GM23248 (cell line): Measurements from ENCODE around the gene PIP5KL1. TPM values are rescaled to one million over a fixed set of nuclear protein-coding genes. Genes with fewer than 3 reads are reported as not detected.

ENCODE experiments used
- DNase-seq: peaks from one replicate; pipeline ENCODE4 v3.0.0-alpha.2; 2015
- H2AFZ ChIP-seq: fragments of 200-600 bp; sonication (generic); 2 replicates; pipeline ENCODE4 v1.6.1; 2016; ENCODE audit warnings: antibody characterized with exemption
- H3F3A ChIP-seq: fragments of 200-600 bp; sonication (generic); 2 replicates; pipeline ENCODE4 v1.6.1; 2016; ENCODE audit warnings: mild to moderate bottlenecking, antibody characterized with exemption, mixed run types; ENCODE audit not compliant: insufficient read depth
- H3K27ac ChIP-seq: fragments of 200-600 bp; sonication (generic); 2 replicates; pipeline ENCODE4 v1.5.1; 2016; ENCODE audit warnings: mild to moderate bottlenecking
- H3K27me3 ChIP-seq: fragments of 200-600 bp; sonication (generic); replicated peaks from 2 replicates; pipeline ENCODE4 v1.6.1; 2016; ENCODE audit warnings: mild to moderate bottlenecking; ENCODE audit not compliant: insufficient read depth
- H3K36me3 ChIP-seq: fragments of 200-600 bp; sonication (generic); 2 replicates; pipeline ENCODE4 v1.6.1; 2016; ENCODE audit warnings: low read depth, mild to moderate bottlenecking
- H3K4me1 ChIP-seq: fragments of 200-600 bp; sonication (generic); 2 replicates; pipeline ENCODE4 v1.6.1; 2016; ENCODE audit warnings: mild to moderate bottlenecking; ENCODE audit not compliant: insufficient read depth
- H3K4me2 ChIP-seq: fragments of 200-600 bp; sonication (generic); one replicate; pipeline ENCODE4 v1.6.1; 2016; ENCODE audit warnings: mild to moderate bottlenecking; ENCODE audit not compliant: unreplicated experiment
- H3K4me3 ChIP-seq: fragments of 200-600 bp; sonication (generic); 2 replicates; pipeline ENCODE4 v1.5.1; 2016; ENCODE audit warnings: mild to moderate bottlenecking
- H3K79me2 ChIP-seq: fragments of 200-600 bp; sonication (generic); 2 replicates; pipeline ENCODE4 v1.6.1; 2016; ENCODE audit warnings: mild to moderate bottlenecking; ENCODE audit not compliant: insufficient read depth
- H3K9ac ChIP-seq: fragments of 200-600 bp; sonication (generic); 2 replicates; pipeline ENCODE4 v1.6.1; 2016; ENCODE audit warnings: mild to moderate bottlenecking
- H3K9me2 ChIP-seq: fragments of 200-600 bp; sonication (generic); 2 replicates; pipeline ENCODE4 v1.6.1; 2016; ENCODE audit warnings: mixed run types, mild to moderate bottlenecking, moderate library complexity; ENCODE audit not compliant: insufficient read depth
- H3K9me3 ChIP-seq: fragments of 200-600 bp; sonication (generic); one replicate; pipeline ENCODE4 v1.6.1; 2017; ENCODE audit warnings: low read depth
- H4K20me1 ChIP-seq: fragments of 200-600 bp; sonication (generic); 2 replicates; pipeline ENCODE4 v1.6.0; 2016; ENCODE audit not compliant: insufficient read depth
- EZH2 ChIP-seq: fragments of 200-600 bp; sonication (generic); IDR thresholded peaks from 2 replicates; pipeline ENCODE4 v1.6.1; 2018; ENCODE audit warnings: antibody characterized with exemption, mild to moderate bottlenecking; ENCODE audit not compliant: insufficient read depth, poor library complexity, severe bottlenecking
- EZH2phosphoT487 ChIP-seq: fragments of 200-600 bp; sonication (generic); IDR thresholded peaks from 2 replicates; pipeline ENCODE4 v1.6.1; 2018; ENCODE audit warnings: antibody characterized with exemption, moderate library complexity, mild to moderate bottlenecking, low read depth; ENCODE audit not compliant: insufficient read depth
- WGBS, 2 experiments: methylation state at CpG; one replicate each; pipeline ENCODE4 v1.1.6; 2015 to 2017; ENCODE audit warnings: low lambda C conversion rate in 2 of 2, low coverage in 1 of 2; ENCODE audit errors: missing lambda C conversion rate in 2 of 2; 5-methylcytosine and 5-hydroxymethylcytosine counted together
- in situ Hi-C: fragments of 300-500 bp; cut with MboI; formaldehyde crosslinking; loops from 2 replicates; pipeline ENCODE4 v1.15.0; 2020
- polyA plus RNA-seq: library from polyadenylated mRNA; unstranded; fragments of >200 nt; fragmentation: Nextera tagmentation; extraction: Ambion mirVana; gene quantifications from 2 replicates; pipeline ENCODE4 v1.2.1, GENCODE V29; 2016
- total RNA-seq: library from RNA; depleted of rRNA; stranded (reverse); fragments of >200 nt; shearing (Covaris generic); gene quantifications from 2 replicates; pipeline ENCODE4 v1.2.3, GENCODE V29; 2014

PIP5KL1 gene
- total and polyA plus RNA-seq, 2 experiments from 2014 or later, result 5.5 to 8.8 TPM

GRCh38 chr9:127899128-127899943, 31.2 kb downstream of the PIP5KL1 start, which contains the start of gene ST6GALNAC6:
ST6GALNAC6 (minus strand) TSS chr9:127899603; CDS start chr9:127897981, 1,622 bp downstream.
- Histone ChIP-seq H4K20me1 (no peaks in the 10 kb centered on the region), H3K4me2 (peak within 1 kb of the TSS; percentile 87), H3K9me3 (no peaks in the 10 kb centered on the region), H2AFZ (peak within 1 kb of the TSS; percentile 68), H3K36me3 (peaks cover 13% of the 10 kb centered on the region; the same call in 1 of the 2 replicates), H3K9ac (peak within 1 kb of the TSS; percentile 100), H3K79me2 (peaks cover 36% of the 10 kb centered on the region), H3K4me1 (peaks cover 35% of the 10 kb centered on the region), H3K9me2 (no peaks in the 10 kb centered on the region), H3K27ac (peak within 1 kb of the TSS; percentile 97), H3F3A (peaks cover 5% of the 10 kb centered on the region; the same call in 1 of the 2 replicates), H3K4me3 (peak within 1 kb of the TSS; percentile 89), H3K27me3 (no peaks in the 10 kb centered on the region)
- in situ Hi-C loops, result no loop called here
- 2 to 5% methylated on average over 12 to 30 of the region's 89 CpGs for WGBS, 2 experiments
- DNase-seq, result peak; percentile 91
- TF ChIP-seq EZH2phosphoT487 (no peak), EZH2 (no peak)

- H3K9ac ChIP-seq, result peak overlapping the region; percentile 100
- H3K27me3 ChIP-seq, result no peaks in the 10 kb centered on the region
- H3K4me2 ChIP-seq, result peak overlapping the region; percentile 87
- peak; percentile 94 for DNase-seq
- H3K9me3 ChIP-seq, result no peaks in the 10 kb centered on the region
- peaks cover 5% of the 10 kb centered on the region; the same call in 1 of the 2 replicates for H3F3A ChIP-seq
- no peaks in the 10 kb centered on the region for H3K9me2 ChIP-seq
- no peak overlapping the region for H2AFZ ChIP-seq
- TF ChIP-seq EZH2 (no peak), EZH2phosphoT487 (no peak)
- WGBS, 2 experiments, result 1% methylated on average over 31 to 32 of the region's 32 CpGs
- H3K4me3 ChIP-seq, result peak overlapping the region; percentile 89
- H3K4me1 ChIP-seq, result peaks cover 34% of the 10 kb centered on the region
- H3K36me3 ChIP-seq, result peaks cover 21% of the 10 kb centered on the region; the same call in 1 of the 2 replicates
- H3K79me2 ChIP-seq, result peaks cover 38% of the 10 kb centered on the region
- H4K20me1 ChIP-seq, result no peaks in the 10 kb centered on the region
- H3K27ac ChIP-seq, result peak overlapping the region; percentile 97
- in situ Hi-C loops, result no loop called here
Observed at GRCh38 chr9:127898433-127899127, 32.0 kb downstream of the PIP5KL1 start.

GRCh38 chr9:127897193-127897692, 33.3 kb downstream of the PIP5KL1 start:
- peak overlapping the region; percentile 100 for H3K9ac ChIP-seq

More at GRCh38 chr9:127897193-127897692, 33.3 kb downstream of the PIP5KL1 start:
- no peaks in the 10 kb centered on the region for H4K20me1 ChIP-seq
- H3K9me2 ChIP-seq, result no peaks in the 10 kb centered on the region
- H3K4me1 ChIP-seq, result peaks cover 27% of the 10 kb centered on the region
- peak overlapping the region; percentile 89 for H3K4me3 ChIP-seq
- H3F3A ChIP-seq, result peaks cover 5% of the 10 kb centered on the region; the same call in 1 of the 2 replicates
- H3K36me3 ChIP-seq, result peaks cover 34% of the 10 kb centered on the region; the same call in 1 of the 2 replicates
- peak; percentile 86 for DNase-seq
- H3K4me2 ChIP-seq, result peak overlapping the region; percentile 87
- TF ChIP-seq EZH2phosphoT487 (no peak), EZH2 (no peak)
- peaks cover 49% of the 10 kb centered on the region for H3K79me2 ChIP-seq
- 19 to 30% methylated on average over 10 to 19 of the region's 19 CpGs for WGBS, 2 experiments
- in situ Hi-C loops, result no loop called here
- no peak overlapping the region for H2AFZ ChIP-seq
- no peaks in the 10 kb centered on the region for H3K9me3 ChIP-seq
- H3K27me3 ChIP-seq, result no peaks in the 10 kb centered on the region
- peak overlapping the region; percentile 97 for H3K27ac ChIP-seq
